GM12875 (cell line): ENCODE measurements around the gene ELL.

Experiments
- H3K4me3 ChIP-seq: one replicate; pipeline ENCODE4 v1.5.1; 2011; ENCODE audit warnings: low read depth, low read length, control low read depth
- TF ChIP-seq, protein P1 (sequence below): IDR thresholded peaks from 2 replicates; pipeline ENCODE4 v1.5.1; 2011; ENCODE audit warnings: low read depth, mild to moderate bottlenecking, control low read depth, inconsistent platforms, low read length, moderate library complexity, borderline replicate concordance; ENCODE audit not compliant: insufficient read depth

Gene ELL

DNA sequence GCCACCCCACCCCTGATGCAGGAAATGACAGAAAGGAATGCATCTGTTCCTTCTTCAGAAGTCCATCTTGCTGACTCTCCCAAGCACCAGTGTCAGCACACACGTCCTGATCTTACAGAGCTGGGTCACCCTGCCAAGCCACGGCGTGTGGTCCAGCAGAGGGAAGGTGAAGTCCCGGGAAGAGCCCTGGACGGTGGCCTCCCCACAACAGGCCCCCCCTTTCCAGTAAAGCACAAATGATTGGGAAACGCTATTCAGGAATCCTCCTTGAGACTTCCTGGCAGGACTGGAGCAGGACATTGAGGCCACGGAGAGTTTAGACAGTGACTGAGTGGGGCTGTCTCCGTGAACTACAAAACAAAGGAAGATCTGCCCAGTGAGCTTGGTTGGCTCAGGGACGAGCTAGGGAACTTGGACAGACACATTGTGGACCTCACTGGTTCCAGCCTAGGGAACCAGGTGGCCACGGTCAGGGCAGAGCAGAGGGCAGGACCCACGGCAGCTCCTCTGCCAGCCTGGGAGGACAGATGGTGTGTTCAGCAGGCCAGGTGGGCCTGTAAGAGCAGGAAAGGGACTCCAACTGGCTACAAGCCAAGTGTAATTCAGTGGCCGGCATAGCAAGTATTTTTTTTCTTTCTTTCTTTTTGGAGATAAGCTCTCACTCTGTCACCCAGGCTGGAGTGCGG, 41.7 kb downstream of the ELL start:
- TF ChIP-seq, protein P1, sequence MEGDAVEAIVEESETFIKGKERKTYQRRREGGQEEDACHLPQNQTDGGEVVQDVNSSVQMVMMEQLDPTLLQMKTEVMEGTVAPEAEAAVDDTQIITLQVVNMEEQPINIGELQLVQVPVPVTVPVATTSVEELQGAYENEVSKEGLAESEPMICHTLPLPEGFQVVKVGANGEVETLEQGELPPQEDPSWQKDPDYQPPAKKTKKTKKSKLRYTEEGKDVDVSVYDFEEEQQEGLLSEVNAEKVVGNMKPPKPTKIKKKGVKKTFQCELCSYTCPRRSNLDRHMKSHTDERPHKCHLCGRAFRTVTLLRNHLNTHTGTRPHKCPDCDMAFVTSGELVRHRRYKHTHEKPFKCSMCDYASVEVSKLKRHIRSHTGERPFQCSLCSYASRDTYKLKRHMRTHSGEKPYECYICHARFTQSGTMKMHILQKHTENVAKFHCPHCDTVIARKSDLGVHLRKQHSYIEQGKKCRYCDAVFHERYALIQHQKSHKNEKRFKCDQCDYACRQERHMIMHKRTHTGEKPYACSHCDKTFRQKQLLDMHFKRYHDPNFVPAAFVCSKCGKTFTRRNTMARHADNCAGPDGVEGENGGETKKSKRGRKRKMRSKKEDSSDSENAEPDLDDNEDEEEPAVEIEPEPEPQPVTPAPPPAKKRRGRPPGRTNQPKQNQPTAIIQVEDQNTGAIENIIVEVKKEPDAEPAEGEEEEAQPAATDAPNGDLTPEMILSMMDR, result no peak

DNA sequence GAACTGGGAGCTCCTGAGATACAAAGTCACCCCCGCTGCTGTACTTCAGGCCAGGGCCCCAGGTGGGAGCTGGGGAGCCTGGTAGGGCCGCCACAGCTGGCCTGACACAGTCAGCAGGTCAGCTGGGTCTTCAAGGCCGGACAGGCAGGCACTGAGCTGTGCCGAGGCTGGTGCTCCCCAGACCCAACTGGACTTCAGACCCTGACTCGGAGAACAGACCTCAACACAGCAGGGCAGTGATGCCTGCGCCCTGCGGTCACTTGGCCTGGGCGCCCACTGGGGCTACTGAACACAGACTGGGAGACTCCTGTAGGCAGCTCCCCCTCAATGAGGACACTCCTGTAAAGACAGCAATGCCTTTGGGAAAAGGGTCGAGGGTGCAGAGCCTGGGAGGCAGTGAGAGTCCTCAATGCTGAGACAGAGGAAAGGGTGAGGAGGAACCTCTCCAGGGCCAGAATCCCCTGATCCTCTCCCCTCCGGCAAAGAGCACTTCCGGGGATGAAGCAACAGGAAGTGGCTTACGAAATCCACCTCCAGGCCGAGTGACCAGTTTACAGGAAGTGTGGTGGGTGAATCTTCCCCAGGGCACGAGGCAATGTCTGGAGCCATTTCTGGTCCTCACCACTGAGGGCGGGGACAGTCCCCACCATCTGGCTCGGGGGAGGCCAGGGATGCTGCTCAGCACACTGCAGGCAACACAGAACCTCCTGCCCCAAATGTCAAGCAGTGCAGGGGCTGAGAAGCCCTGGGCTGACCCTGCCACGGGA, 43.1 kb downstream of the ELL start:
- H3K4me3 ChIP-seq, result no peak overlapping the region
- TF ChIP-seq, protein P1, result no peak

More for the DNA sequence above, 41.7 kb downstream of the ELL start:
- H3K4me3 ChIP-seq, result no peak overlapping the region

DNA sequence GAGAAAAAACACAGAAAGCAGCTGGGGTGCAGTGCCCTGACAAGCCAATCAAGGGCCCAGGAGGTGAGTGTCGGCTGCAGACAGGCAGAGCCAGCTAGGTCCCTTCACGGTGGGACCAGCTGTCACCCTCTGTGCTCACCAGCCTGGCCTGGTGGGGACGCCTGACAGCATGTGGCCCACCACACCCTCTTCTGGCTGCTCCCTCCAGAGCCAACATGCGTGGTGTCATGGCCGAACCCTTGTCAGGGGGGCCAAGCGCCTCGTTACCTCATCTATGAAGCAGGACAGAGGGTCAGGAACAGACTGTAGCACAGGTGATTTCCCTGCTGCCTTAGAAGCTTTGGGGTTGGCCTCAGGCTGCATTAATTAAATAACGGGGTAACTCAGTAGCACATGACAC, 43.9 kb downstream of the ELL start:
- H3K4me3 ChIP-seq, result no peak overlapping the region
- TF ChIP-seq, protein P1, result no peak

DNA sequence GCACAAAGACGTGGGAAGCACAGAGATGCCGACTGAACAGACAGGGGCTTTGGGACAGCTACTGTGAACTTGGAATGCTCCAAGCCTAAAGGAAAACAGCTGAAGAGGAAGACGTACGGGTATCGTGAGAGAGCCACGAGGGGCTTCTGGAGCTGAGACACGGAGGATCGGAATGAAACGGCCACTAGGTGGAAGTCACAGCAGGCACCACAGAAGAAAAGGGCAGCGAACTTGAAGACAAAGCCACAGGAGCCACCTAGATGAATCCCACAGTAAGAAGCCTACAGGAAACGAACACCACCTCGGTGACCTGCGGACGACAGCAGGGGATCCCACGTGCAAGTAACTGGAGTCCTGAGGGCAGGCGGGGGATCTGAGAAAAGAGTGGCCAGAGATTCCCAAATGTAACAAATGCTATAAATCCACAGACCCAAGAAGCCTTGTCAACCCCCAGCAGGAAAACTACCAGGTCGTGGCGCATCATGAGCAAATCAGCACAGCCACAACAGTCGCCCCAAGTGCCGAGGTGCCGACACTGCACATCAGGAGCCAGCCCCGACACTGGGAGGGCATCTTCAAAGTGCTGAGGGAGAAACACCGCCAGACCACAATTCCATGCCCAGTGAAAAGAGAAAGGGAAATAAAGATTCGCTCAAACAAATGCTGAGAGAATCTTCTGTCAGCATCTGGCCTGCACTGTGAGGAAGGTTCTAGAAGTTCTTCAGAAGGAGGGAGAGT, 44.7 kb downstream of the ELL start:
- H3K4me3 ChIP-seq, result no peak overlapping the region
- TF ChIP-seq, protein P1, result no peak

DNA sequence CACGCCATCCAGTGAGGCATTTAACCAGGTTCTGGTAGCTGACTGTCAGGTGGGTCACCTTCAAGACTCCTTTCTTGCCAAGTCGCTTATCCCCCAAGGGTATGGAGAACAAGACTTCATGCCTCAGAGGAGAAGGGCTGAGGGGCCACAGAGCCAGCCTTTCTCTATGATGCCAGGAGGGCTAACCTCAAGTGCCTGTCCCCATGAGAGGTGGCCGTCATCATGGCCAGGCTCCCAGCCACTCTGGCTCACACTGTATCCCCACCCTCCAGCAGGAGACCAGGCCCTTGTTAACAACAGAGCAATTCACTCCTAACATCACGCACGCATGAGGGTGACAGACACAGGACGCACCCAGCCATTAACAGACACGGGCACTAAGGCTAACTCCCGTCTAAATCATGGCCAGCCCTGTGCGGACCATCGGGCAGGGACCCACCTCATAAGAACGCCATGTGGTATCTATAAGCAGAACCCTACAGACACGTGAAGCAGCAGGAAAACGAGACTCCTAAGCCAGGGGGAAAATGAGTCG, 45.3 kb downstream of the ELL start:
- TF ChIP-seq, protein P1, result no peak
- no peak overlapping the region for H3K4me3 ChIP-seq

DNA sequence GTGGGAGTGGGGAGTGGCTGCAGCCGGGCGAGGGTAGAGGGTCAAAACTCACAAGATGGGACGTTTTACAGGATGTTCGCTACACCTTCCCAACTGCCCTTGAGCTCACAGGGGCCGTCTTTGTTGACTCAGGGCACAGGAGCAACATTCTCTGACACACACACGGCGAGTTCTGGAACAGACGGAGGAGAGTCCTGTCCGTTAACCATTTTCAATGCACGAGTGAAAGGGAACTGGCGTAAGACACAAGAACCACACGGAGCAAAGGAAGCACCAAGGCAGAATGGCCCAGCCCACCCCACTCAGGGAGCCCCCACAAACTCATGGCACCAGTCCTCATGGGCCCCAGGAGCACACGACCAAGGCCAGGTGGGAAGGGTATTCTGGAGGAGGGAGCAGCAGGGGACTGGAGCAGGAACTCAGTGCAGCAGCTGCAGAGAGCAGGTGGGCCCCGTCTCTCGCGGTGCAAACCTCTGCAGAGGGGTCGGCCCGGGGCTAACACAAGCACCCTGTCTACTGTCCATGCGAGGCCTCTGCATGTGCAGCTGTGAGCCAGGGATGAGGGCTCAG, 46.0 kb downstream of the ELL start:
- no peak overlapping the region for H3K4me3 ChIP-seq
- TF ChIP-seq, protein P1, result no peak
